Measurements from ENCODE around the gene TRAPPC12. TPM values are rescaled to one million over a fixed set of nuclear protein-coding genes. Genes with fewer than 3 reads are reported as not detected.

The TRAPPC12 gene
- total RNA-seq, 1 donor from 2014 or later: 95.4 TPM

DNA sequence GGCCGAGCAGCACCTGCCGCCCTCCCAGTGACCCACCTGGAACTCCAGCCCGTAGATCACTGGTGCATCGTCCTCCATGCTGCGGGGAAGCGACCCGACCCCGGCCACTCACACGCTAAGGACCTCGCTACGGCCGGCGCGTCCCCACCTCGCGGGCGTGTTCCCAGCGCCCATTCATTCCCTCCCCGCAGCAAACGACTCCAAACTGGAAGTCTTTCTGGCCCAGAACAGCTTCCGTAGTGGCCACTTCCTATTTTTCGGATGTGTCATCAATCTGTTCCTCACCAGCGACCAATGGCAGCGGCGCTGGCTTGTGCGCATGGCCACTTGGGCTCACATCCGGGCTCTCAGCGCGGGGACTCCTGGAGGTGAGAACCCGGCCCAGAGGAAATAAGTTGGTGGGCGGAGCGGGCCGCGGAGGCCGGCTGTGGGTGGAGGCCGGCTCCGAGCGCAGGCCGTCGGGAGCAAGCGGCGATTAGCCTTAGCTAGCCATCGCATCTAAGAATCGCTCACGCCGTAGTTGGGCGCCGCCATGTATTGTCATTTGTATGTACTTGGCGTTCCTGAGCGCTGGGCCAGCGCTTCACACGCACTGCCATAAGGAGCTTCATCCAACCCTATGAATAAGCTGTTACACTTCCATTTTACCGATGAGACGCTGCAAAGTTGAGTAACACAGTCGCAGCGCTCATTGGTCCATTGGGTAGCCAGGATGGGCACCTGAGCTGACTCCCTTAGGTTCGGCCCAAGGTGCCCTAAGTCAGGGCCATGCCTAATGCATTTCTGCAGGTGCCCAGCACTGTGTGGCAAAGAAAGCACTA, 1.7 kb upstream of the TRAPPC12 start, which contains the start of gene EIPR1:
Gene EIPR1, minus strand, starts transcription at position 207 of the 821 bp plus-strand sequence. Its CDS starts 129 bp downstream, at position 78.
- POLR2A ChIA-PET: interaction anchor here (1.2 to 4.2 kb wide), 6 partner anchors 20 to 274 kb away, joined by 4 to 46 read pairs (median 11); partner anchors contain the start of genes ADI1, RNASEH1 and RPS7
- TF ChIP-seq, protein P1, sequence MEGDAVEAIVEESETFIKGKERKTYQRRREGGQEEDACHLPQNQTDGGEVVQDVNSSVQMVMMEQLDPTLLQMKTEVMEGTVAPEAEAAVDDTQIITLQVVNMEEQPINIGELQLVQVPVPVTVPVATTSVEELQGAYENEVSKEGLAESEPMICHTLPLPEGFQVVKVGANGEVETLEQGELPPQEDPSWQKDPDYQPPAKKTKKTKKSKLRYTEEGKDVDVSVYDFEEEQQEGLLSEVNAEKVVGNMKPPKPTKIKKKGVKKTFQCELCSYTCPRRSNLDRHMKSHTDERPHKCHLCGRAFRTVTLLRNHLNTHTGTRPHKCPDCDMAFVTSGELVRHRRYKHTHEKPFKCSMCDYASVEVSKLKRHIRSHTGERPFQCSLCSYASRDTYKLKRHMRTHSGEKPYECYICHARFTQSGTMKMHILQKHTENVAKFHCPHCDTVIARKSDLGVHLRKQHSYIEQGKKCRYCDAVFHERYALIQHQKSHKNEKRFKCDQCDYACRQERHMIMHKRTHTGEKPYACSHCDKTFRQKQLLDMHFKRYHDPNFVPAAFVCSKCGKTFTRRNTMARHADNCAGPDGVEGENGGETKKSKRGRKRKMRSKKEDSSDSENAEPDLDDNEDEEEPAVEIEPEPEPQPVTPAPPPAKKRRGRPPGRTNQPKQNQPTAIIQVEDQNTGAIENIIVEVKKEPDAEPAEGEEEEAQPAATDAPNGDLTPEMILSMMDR (IDR thresholded peaks at IDR 0.05): no peak
- CTCF ChIA-PET: no interaction called here
- Mint-ChIP-seq H3K4me1 (peaks cover 48% of the 10 kb centered on the region), H3K36me3 (ENCODE audit: low read depth) (peaks cover 19% of the 10 kb centered on the region), H3K4me3 (peak within 1 kb of the TSS; percentile 96), H3K27ac (peak within 1 kb of the TSS; percentile 94), H3K27me3 (no peaks in the 10 kb centered on the region), H3K9me3 (no peaks in the 10 kb centered on the region)
- peak; percentile 81 for ATAC-seq (ENCODE audit: low read depth)
- DNase-seq: peak; percentile 91
- intact Hi-C loops (cut with micrococcal nuclease): loop anchor here (1.0 to 5.0 kb wide), 4 partner anchors 84 to 197 kb away; partner anchors contain the start of genes RNASEH1 and RPS7

DNA sequence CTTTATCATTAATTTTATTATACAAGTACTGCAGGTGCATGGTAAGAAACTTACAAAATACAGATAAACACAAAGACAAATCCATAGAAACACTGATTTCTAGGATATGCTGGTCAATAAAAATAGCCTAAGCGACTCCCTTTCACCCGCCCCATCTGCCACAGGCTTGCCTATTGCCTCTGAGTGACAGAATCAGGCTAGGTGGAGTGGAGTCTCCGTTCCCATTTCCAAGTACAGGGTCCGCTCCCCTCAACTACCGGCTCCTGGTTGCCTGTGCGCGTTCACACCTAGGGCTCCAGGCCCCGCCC, 201 bp upstream of the TRAPPC12 start:
- Mint-ChIP-seq H3K9me3 (no peaks in the 10 kb centered on the region), H3K27me3 (no peaks in the 10 kb centered on the region), H3K4me1 (peaks cover 48% of the 10 kb centered on the region), H3K4me3 (peak overlapping the region; percentile 96), H3K36me3 (ENCODE audit: low read depth) (peaks cover 19% of the 10 kb centered on the region), H3K27ac (peak overlapping the region; percentile 94)
- ChIA-PET CTCF (interaction anchor here (2.2 kb wide), 1 partner anchor 44 kb away, joined by 12 read pairs; no protein-coding TSS in a partner anchor), POLR2A (interaction anchor here (0.7 to 4.2 kb wide), 5 partner anchors 18 to 178 kb away, joined by 3 to 46 read pairs (median 8); partner anchors contain the start of genes ADI1 and RNASEH1)
- TF ChIP-seq, protein P1 (IDR thresholded peaks at IDR 0.05): no peak
- ATAC-seq (ENCODE audit: low read depth) (no peak), DNase-seq (no peak)
- intact Hi-C loops (cut with micrococcal nuclease): loop anchor here (1.0 to 5.0 kb wide), 3 partner anchors 83 to 272 kb away; partner anchors contain the start of gene ADI1

DNA sequence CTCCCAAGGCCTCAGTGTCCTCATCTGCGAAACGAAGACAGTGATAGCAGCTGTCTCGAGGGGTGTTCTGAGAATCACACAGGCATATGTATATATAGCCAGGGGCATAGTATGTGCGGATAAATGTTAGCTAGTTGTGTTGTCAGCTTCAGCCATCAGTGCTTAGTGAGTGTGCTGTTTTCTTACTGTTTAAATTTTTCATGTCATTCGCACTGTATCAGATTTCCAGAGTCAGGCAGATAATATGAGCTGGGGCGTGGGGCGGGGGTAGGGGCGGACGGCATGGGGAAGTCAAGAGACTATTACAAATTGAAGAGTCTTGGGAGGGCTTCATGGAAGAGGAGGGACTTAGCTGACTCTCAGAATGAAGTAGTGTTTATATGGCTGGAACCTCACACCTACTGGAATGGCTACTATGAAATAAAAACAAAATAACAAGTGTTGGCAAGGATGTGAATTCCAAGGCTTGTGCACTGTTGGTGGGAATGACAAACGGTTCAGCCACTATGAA, 7.0 kb downstream of the TRAPPC12 start:
- Mint-ChIP-seq H3K4me3 (no peak overlapping the region), H3K4me1 (peaks cover 9% of the 10 kb centered on the region), H3K9me3 (no peaks in the 10 kb centered on the region), H3K36me3 (ENCODE audit: low read depth) (peaks cover 45% of the 10 kb centered on the region), H3K27ac (no peak overlapping the region), H3K27me3 (no peaks in the 10 kb centered on the region)
- DNase-seq (no peak), ATAC-seq (ENCODE audit: low read depth) (no peak)
- intact Hi-C loops (cut with micrococcal nuclease): no loop called here
- TF ChIP-seq, protein P1 (IDR thresholded peaks at IDR 0.05): no peak
- POLR2A ChIA-PET: no interaction called here
- CTCF ChIA-PET: no interaction called here

DNA sequence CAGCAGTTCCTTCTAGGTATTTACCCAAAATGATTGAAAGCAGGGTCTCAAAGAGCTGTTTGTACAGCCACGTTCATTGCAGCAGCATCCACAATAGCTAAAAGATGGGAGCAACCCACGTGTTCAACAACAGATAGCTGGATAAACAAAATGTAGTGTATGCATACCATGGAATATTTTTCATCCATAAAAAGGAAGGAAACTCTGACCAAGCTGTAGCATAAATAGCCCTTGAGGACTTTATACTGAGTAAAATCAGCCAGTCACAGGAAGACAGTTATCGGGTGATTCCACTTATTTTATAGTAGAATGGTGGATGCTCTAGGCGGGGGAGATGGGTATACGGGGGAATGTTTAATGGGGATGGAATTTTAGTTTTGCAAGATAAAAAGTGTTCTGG, 7.5 kb downstream of the TRAPPC12 start:
- no peaks in the 10 kb centered on the region for H3K9me3 Mint-ChIP-seq
- intact Hi-C loops (cut with micrococcal nuclease): no loop called here
- H3K27me3 Mint-ChIP-seq: no peaks in the 10 kb centered on the region
- peaks cover 46% of the 10 kb centered on the region for H3K36me3 Mint-ChIP-seq (ENCODE audit: low read depth)
- ChIA-PET POLR2A (no interaction called here), CTCF (no interaction called here)
- ATAC-seq (ENCODE audit: low read depth) (no peak), DNase-seq (no peak)
- peaks cover 9% of the 10 kb centered on the region for H3K4me1 Mint-ChIP-seq
- H3K4me3 Mint-ChIP-seq: no peak overlapping the region
- no peak overlapping the region for H3K27ac Mint-ChIP-seq
- TF ChIP-seq, protein P1 (IDR thresholded peaks at IDR 0.05): no peak
